Neuron (in vitro differentiated cells): Measurements from ENCODE around the gene DHX8.

Source experiments
- H2AFZ ChIP-seq: one replicate; pipeline ENCODE4 v1.6.1; 2013; ENCODE audit warnings: low read depth, mild to moderate bottlenecking, inconsistent platforms, low read length, moderate library complexity
- H3K27me3 ChIP-seq: one replicate; pipeline ENCODE4 v1.6.1; 2013; ENCODE audit warnings: low read length; ENCODE audit not compliant: insufficient read depth
- H3K36me3 ChIP-seq: one replicate; pipeline ENCODE4 v1.6.1; 2013; ENCODE audit warnings: low read length; ENCODE audit not compliant: insufficient read depth
- H3K4me1 ChIP-seq: one replicate; pipeline ENCODE4 v1.6.1; 2013; ENCODE audit warnings: low read length; ENCODE audit not compliant: insufficient read depth
- H3K4me3 ChIP-seq: 2 replicates; pipeline ENCODE4 v1.5.1; 2013; ENCODE audit warnings: mild to moderate bottlenecking, low read length, moderate library complexity
- H3K9me3 ChIP-seq: one replicate; pipeline ENCODE4 v1.6.1; 2013; ENCODE audit warnings: low read length

Gene DHX8

GRCh38 chr17:43570518-43570928 is 86.7 kb downstream of the DHX8 start:
- Histone ChIP-seq H2AFZ (no peak overlapping the region), H3K4me3 (no peak overlapping the region), H3K36me3 (no peaks in the 10 kb centered on the region), H3K27me3 (peaks cover 5% of the 10 kb centered on the region), H3K4me1 (no peaks in the 10 kb centered on the region), H3K9me3 (no peaks in the 10 kb centered on the region)

GRCh38 chr17:43572368-43572980 is 88.7 kb downstream of the DHX8 start:
- Histone ChIP-seq H3K36me3 (no peaks in the 10 kb centered on the region), H3K4me3 (no peak overlapping the region)

GRCh38 chr17:43573579-43574321 is 90.0 kb downstream of the DHX8 start:
- Histone ChIP-seq H3K4me1 (peaks cover 14% of the 10 kb centered on the region), H3K27me3 (peaks cover 7% of the 10 kb centered on the region), H3K9me3 (no peaks in the 10 kb centered on the region), H3K4me3 (no peak overlapping the region), H3K36me3 (no peaks in the 10 kb centered on the region), H2AFZ (no peak overlapping the region)

More at GRCh38 chr17:43572368-43572980, 88.7 kb downstream of the DHX8 start:
- Histone ChIP-seq H3K9me3 (no peaks in the 10 kb centered on the region), H3K4me1 (peaks cover 1% of the 10 kb centered on the region), H3K27me3 (peaks cover 5% of the 10 kb centered on the region), H2AFZ (no peak overlapping the region)

- Histone ChIP-seq H3K27me3 (peaks cover 7% of the 10 kb centered on the region), H3K36me3 (no peaks in the 10 kb centered on the region), H3K9me3 (no peaks in the 10 kb centered on the region), H3K4me1 (peaks cover 15% of the 10 kb centered on the region), H2AFZ (no peak overlapping the region), H3K4me3 (no peak overlapping the region)
These were observed 90.6 kb downstream of the DHX8 start for GRCh38 chr17:43574348-43574747.

- no peaks in the 10 kb centered on the region for H3K9me3 ChIP-seq
These were observed 91.2 kb downstream of the DHX8 start for GRCh38 chr17:43574896-43575525.

More at GRCh38 chr17:43574896-43575525, 91.2 kb downstream of the DHX8 start:
- Histone ChIP-seq H3K36me3 (no peaks in the 10 kb centered on the region), H3K4me1 (peaks cover 15% of the 10 kb centered on the region), H2AFZ (no peak overlapping the region), H3K4me3 (no peak overlapping the region), H3K27me3 (peaks cover 7% of the 10 kb centered on the region)
